Renal cortical epithelial cell (primary cell): ENCODE results near the gene XRRA1. TPM values are rescaled to one million over a fixed set of nuclear protein-coding genes. Genes with fewer than 3 reads are reported as not detected.
"Not testable (repeated sequence)": the region's sequence is repeated elsewhere in the genome, so short reads cannot be mapped to it uniquely, and the experiment has no call there.

ENCODE experiments used
- DNase-seq: peaks from one replicate; pipeline ENCODE4 v3.0.0-alpha.2; 2011; ENCODE audit warnings: low read depth
- total RNA-seq: library from RNA; depleted of rRNA; stranded (reverse); fragments of >200 nt; gene quantifications from 2 replicates; pipeline ENCODE4 v1.2.3, GENCODE V29; 2014

The XRRA1 gene
- 7.3 and 37.0 TPM in 2 replicates for total RNA-seq

GRCh38 chr11:74948898-74949752 is at the start of gene XRRA1, which contains the start of gene SPCS2:
Gene XRRA1, minus strand, starts transcription at chr11:74949091. Its CDS starts 8,213 bp downstream, at chr11:74940878.
Gene SPCS2, plus strand, starts transcription at chr11:74949266. Its CDS starts 20 bp downstream, at chr11:74949286.
- peak; percentile 96 for DNase-seq

DNA sequence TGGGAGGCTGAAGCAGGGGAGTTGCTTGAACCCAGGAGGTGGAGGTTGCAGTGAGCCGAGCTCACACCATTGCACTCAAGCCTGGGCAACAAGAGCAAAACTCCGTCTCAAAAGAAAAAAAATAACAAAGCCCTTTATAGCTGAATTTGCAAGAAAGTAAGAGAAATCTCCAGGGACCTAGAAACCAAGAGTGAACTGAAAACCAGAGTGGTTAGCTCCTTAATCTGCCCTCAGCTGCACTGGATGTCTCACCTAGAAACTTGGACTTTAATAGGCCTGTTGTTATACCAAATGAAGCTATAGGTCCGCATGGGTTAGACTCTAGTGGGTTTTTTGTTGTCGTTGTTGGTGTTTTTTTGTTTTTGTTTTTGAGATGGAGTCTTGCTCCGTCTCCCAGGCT is 44.0 kb upstream of the XRRA1 start:
- no peak for DNase-seq

DNA sequence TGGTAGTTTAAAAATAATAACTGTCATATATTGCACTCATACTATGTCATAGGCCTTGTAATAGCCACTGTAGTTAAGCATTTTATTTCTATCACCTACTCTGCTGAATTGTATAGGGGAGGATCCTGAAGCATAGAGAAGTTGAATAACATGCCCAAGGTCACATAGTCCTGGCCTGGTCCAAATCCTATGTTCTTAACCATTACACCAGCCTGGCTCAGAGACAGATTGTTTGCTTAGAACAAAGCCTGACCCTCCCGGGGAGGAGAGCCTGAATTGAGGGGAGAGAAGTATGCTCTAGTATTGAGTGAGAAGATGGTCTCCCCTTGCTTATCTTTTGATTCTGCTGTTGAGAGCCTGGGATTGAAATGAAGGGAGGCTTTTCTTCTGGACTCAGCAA is 42.0 kb upstream of the XRRA1 start:
- DNase-seq: no peak

DNA sequence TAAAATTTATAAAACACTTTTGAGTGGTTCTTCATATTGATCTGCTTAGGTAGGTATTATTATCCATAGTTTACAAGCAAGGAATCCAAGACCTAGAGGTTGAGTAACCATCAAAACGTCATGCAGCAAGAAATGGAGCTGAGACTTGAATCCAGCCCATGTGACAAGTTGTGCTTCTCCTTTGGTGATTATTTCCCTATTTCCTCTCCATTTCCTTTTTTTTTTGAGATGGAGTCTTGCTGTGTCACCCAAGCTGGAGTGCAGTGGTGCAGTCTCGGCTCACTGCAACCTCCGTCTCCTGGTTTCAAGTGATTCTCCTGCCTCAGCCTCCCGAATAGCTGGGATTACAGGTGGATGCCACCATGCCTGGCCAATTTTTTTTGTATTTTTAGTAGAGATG is 41.3 kb upstream of the XRRA1 start:
- not testable (repeated sequence) for DNase-seq

- no peak for DNase-seq
Observed at GRCh38 chr11:74989260-74989638, 40.4 kb upstream of the XRRA1 start.

DNA sequence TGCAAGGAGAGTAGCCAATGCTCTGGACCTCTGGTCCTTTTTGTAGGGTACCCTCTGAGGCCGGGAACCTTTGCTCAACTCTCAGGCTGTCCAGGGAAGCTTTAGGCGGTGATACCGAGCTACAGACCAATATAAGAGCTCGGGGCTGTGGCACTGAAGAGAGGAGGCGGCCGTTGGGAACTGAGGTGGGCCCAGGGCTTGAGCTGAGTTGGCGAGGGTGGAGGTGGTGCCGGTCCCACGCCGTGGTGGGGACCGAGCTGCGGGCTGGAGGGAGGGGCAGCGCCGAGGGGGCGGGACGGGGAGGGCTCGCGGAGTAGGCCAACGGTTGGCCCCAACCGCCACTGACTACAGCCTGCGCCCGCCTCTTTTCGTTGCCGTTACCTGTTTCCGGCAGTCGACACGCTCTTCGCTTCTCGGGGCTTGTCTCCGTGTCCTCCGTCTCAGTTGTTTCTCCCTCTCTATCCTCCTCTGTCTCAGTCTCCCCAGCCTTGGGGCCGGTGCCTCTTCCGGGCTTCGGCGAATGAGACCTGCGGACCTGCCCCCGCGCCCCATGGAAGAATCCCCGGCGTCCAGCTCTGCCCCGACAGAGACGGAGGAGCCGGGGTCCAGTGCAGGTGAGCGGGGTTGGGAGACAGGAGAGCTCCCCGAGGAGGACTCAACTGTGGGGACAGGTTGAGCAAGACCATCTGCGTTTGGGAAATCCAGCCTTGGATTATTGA is 39.8 kb upstream of the XRRA1 start, which contains the start of gene NEU3:
Gene NEU3, plus strand, starts transcription at position 393 of the 719 bp plus-strand sequence. Its CDS starts 128 bp downstream, at position 521.
- DNase-seq: peak; percentile 52

- DNase-seq: no peak
Observed at GRCh38 chr11:74984730-74985129, 35.8 kb upstream of the XRRA1 start.

DNA sequence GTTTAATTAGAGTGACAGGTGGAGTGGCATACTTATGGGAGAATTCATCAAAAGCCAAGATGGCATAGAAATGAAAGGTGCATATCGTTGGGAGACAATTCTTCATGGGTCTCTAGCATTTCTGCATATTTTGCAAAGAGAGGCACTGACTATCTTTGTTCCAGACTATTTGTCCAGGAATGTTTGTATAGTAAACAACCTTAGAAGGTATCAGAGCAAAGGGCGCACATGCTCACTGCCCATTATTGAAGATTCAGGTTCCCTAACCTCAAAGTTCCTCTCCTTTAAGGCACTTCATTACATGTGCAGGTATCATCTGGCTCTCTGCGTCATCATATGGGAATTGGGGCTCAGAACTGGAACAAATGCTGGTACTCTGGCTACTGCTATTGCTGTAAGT is 35.2 kb upstream of the XRRA1 start:
- no peak for DNase-seq

GRCh38 chr11:74981888-74982287 is 33.0 kb upstream of the XRRA1 start:
- DNase-seq: no peak

DNA sequence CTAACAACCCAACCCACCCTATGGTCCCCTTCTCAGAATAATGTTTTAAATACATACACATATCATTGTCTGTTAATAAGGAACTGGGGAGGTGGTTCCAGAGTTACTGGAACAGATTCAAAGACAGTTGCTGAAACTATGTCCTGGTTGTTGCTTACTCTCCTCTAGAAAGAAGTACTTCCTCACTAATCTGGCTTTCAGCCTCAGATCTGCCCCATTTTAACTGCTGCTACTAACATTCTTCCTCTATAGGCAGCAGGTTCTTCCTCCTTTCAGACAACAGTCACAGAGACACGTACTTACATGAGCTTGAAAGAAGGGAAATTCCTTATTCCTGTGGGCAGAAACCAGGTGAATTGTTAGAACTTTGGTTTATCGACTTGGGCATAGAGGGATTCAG is 31.7 kb upstream of the XRRA1 start:
- no peak for DNase-seq

DNA sequence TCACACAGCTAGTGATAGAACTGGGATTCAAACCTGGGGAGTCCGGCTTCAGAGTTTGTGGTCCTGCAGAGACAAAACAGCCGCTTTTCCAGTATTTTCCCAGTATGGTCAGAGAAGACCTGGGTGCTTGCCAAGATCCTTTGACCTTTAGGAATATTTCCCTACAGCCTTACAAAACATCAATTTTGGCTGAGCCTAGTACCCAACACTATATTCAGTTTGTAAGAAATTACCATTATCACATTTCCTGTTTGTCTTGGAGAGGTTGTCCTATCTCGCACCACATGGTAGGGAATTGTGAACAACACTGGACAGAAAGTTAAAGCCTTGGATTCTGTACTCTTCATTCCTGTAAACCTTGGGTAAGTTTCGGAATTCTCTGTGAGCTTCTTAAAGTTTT is 29.1 kb upstream of the XRRA1 start:
- DNase-seq: no peak

DNA sequence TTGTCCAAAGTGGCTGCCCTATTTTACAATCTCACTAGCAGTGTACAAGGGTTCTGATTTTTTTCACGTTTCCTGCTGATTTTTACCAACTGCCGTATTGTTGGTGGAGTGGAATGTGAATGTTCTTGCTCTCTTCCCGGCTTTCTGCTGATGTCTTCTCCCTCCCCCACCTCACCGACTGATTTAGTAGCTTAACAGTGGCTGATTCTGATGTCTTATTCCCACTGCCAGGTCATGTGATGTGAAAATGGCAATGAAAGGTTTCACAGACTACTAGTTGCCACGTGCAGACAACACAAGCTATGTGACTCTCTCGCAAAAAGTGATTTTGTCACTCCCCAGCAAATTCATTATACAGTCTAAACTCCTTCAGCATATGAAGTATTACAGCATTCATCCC is 22.5 kb upstream of the XRRA1 start:
- no peak for DNase-seq

- no peak for DNase-seq
Observed at GRCh38 chr11:74970852-74971395, 22.0 kb upstream of the XRRA1 start.

DNA sequence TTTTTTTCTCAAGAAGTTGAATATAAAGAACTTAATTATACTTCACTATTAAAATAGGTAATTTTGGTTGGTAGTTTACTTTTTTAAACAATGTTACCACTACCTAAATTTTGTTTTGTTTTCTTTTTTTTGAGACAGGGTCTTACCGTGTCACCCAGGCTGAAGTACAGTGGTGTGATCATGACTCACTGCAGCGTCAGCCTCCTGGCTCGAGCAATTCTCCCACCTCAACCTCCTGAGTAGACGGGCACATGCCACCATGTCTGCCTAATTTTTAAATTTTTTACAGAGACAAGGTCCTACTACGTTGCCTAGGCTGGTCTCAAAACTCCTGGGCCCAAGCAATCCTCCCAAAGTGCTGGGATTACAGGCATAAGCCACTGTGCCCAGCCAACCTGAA is 17.8 kb upstream of the XRRA1 start:
- DNase-seq: peak; percentile 24

DNA sequence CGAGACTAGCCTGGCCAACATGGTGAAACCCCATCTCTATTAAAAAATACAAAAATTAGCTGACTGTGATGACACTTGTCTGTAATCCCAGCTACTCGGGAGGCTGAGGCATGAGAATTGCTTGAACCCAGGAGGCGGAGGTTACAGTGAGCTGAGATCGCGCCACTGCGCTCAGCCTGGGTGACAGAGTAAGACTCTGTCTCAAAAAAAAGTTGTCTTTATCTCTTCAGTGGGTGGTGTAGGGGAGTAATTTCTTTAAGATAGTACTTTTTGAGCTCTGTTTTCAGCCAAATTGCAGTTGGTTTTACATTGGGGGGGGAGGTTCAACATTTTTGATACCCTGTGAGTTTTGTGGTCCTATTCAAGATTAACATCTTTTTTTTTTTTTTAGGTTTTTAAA is 11.2 kb upstream of the XRRA1 start:
- DNase-seq: not testable (repeated sequence)

- DNase-seq: no peak
Observed at GRCh38 chr11:74957937-74958629, 9.2 kb upstream of the XRRA1 start.

DNA sequence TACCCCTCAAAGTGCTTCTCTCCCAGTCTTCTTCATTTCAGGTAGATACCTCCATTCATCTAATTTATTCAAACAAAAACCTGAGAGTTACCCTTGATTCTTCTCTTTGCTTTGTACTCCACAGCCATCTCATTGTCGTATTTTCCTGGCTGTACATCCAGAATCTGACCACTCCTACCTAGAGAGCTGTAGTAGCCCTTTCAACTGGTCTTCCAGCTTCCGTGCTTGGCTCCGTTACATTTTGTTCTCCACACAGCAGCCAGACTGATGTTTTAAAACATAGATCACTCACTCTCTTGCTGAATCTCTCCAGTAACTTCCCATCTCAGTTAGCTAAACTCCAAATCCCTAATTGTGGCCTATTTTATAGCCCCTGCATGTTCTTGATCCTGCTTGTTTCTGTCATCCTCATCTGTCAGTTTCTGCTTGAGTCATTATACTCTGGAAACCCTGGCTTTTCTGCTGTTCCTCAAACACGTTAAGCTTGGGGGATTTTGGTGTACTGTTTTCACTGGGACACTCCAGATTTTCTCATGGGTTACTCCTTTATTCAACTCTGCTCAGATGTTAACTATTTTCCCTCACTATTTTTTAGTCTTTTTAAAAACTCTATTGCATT is 7.6 kb upstream of the XRRA1 start:
- no peak for DNase-seq

- no peak for DNase-seq
Observed at GRCh38 chr11:74954199-74954598, 5.3 kb upstream of the XRRA1 start.

DNA sequence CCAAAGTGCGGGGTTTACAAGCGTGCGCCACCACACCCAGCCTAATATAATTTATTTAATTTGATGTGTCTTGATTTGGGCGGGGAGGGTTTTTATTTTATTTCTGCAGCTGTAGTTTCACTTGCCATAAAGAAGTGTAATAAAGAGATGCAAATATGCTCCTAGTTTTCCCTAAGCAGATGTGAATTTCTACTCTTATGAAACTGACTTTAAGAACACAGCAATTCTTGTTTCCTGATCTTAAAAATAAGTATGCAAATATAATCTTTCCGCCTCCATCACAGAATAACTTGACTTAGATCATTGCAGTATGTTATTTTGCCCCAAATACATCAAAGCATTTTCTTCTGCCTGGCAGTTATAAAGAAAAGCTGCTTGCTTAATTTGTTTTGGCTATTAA is 4.6 kb upstream of the XRRA1 start:
- no peak for DNase-seq

DNA sequence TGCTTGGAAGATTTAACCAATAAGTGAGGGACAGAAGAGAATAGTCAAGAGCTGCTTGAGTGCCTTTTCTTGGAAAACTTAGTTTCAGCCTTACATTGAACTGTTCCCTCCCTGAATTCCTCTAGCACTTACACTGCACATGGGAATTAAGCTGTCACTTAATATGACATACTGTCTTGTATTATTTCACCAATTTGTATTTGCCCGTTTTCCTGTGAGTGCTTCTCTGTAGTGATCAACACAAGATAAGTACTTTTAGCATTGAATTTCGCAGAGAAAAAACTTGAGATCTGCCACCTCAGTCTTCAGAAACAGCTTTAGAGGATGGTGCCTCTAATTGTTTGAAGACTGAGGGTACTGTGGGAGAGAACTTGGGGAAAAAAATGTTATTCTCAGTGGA is 3.9 kb upstream of the XRRA1 start:
- DNase-seq: no peak

- no peak for DNase-seq
Observed at GRCh38 chr11:74951226-74951625, 2.3 kb upstream of the XRRA1 start.
